GM06990 (cell line): ENCODE measurements around the gene STX7.

Experiments
- DNase-seq: peaks from one replicate; pipeline ENCODE4 v3.0.0-alpha.2; 2011; ENCODE audit not compliant: insufficient read length; ENCODE audit errors: extremely low read depth
- H3K27me3 ChIP-seq: replicated peaks from 2 replicates; pipeline ENCODE4 v1.6.0; 2011; ENCODE audit warnings: low read length; ENCODE audit not compliant: control insufficient read depth, insufficient read depth
- H3K36me3 ChIP-seq: 2 replicates; pipeline ENCODE4 v1.5.1; 2011; ENCODE audit warnings: low read length; ENCODE audit not compliant: control insufficient read depth, insufficient read depth
- H3K4me3 ChIP-seq: replicated peaks from 2 replicates; pipeline ENCODE4 v1.5.1; 2011; ENCODE audit warnings: low read depth, mild to moderate bottlenecking, control low read depth, low read length
- TF ChIP-seq, protein P1 (sequence below): IDR thresholded peaks from 2 replicates; pipeline ENCODE4 v1.5.1; 2011; ENCODE audit warnings: low read length, control low read depth, mild to moderate bottlenecking, inconsistent platforms; ENCODE audit not compliant: insufficient read depth, poor library complexity, severe bottlenecking

Gene STX7

GRCh38 chr6:132491881-132492280 is 21.0 kb downstream of the STX7 start:
- DNase-seq, result no peak
- Histone ChIP-seq H3K36me3 (no peaks in the 10 kb centered on the region; the same call in 1 of the 2 replicates), H3K27me3 (no peaks in the 10 kb centered on the region), H3K4me3 (no peak overlapping the region)
- TF ChIP-seq, protein P1, sequence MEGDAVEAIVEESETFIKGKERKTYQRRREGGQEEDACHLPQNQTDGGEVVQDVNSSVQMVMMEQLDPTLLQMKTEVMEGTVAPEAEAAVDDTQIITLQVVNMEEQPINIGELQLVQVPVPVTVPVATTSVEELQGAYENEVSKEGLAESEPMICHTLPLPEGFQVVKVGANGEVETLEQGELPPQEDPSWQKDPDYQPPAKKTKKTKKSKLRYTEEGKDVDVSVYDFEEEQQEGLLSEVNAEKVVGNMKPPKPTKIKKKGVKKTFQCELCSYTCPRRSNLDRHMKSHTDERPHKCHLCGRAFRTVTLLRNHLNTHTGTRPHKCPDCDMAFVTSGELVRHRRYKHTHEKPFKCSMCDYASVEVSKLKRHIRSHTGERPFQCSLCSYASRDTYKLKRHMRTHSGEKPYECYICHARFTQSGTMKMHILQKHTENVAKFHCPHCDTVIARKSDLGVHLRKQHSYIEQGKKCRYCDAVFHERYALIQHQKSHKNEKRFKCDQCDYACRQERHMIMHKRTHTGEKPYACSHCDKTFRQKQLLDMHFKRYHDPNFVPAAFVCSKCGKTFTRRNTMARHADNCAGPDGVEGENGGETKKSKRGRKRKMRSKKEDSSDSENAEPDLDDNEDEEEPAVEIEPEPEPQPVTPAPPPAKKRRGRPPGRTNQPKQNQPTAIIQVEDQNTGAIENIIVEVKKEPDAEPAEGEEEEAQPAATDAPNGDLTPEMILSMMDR, result no peak

- DNase-seq, result no peak
- H3K27me3 ChIP-seq, result no peaks in the 10 kb centered on the region
- no peak overlapping the region for H3K4me3 ChIP-seq
- TF ChIP-seq, protein P1, result no peak
- no peaks in the 10 kb centered on the region; the same call in 1 of the 2 replicates for H3K36me3 ChIP-seq
Observed at GRCh38 chr6:132491303-132491702, 21.6 kb downstream of the STX7 start.

- no peaks in the 10 kb centered on the region for H3K27me3 ChIP-seq
- TF ChIP-seq, protein P1, result no peak
- H3K36me3 ChIP-seq, result no peaks in the 10 kb centered on the region; the same call in 1 of the 2 replicates
- peak; percentile 29 for DNase-seq
- H3K4me3 ChIP-seq, result peak overlapping the region; percentile 62
Observed at GRCh38 chr6:132490478-132491204, 22.3 kb downstream of the STX7 start.

DNA sequence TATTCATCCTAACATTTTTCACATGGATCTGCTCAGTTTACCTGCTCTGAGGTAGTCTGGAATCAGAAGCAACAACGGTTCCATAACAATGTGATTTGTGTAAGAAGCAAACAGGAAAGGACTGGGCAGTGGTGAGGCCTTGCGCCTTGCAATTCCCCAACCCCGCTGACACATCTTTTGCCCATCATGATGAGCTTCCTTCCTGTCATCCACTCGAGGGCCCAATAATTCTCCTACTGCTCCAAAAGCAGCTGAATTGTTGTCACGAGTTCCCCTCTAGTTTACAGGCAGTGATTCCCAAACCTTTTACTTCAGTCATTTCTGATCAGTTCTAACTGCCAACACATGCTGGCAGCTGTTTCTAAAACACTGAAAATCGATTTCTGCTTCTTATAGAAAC is 22.9 kb downstream of the STX7 start:
- Histone ChIP-seq H3K4me3 (peak overlapping the region; percentile 62), H3K27me3 (no peaks in the 10 kb centered on the region), H3K36me3 (no peaks in the 10 kb centered on the region; the same call in 1 of the 2 replicates)
- DNase-seq, result no peak
- TF ChIP-seq, protein P1, result no peak

DNA sequence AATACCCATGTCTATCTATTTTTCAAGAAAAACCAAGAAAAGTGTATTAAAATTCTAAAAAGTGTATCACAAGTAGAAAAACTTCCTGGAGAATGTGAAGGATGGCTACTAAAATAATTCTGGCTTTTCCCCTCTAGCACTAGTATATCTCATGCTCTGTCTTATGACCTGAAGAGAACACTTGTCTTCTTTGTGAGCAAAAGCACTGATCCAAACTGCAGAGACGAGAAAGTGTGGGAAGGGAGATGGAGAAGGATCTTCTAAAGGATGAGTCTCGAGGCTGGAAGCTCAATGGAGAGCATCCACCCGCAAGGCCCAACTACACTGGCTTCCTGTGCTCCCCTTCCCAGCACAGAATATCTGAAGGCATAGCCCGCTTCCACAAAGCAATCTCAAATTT is 23.5 kb downstream of the STX7 start:
- Histone ChIP-seq H3K36me3 (no peaks in the 10 kb centered on the region; the same call in none of the 2 replicates), H3K4me3 (peak overlapping the region; percentile 2; the same call in 1 of the 2 replicates), H3K27me3 (no peaks in the 10 kb centered on the region)
- no peak for DNase-seq
- TF ChIP-seq, protein P1, result no peak
